NCI-H1417 treated with DMSO at 0.1 percent for 48 hours (cell line): Measurements from ENCODE around the gene UPK3A.

Experiments used
- DNase-seq: peaks from one replicate; lab custom pipeline; 2025; lab: John Stamatoyannopoulos, UW

The UPK3A gene

DNA sequence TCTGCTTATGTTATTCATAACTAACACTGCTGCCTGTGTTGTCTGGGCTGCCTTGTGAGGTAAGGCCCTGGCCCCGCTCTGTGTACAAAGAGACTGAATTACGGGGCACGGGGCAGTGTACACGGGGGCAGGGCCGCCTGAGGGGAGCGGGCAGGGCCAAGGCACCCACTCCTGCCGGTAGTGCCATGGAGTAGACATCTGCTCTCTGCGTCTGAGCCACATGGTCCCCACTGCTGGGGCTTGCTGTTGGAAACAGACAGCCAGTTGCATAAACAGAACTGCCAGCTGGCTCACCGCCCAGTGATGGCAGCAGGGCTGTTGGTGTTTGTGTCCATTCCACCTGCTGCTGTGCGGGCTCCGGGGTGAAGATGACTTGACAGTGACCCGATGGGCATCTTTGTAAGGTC, 44.8 kb downstream of the UPK3A start:
- no peak for DNase-seq

DNA sequence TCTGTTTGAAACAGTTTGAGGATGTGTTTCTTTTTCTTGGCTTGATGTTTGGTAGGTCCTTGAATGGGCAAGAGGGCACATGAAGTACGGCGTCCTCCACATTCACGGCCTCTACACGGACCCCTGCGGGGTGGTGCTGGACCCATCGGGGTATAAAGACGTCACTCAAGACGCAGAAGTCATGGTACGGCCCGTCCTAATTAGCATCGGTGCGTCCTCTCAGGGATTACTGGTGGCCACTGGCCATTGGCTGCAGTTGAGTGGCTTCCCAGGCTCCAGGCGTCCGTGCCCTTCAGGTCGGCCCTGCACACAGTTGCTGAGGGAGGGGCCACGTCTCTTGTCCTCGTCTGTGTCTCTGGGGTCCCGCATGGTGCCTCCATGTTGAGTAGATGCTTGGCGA, 45.8 kb downstream of the UPK3A start:
- no peak for DNase-seq

GRCh38 chr22:45331486-45331885, 46.7 kb downstream of the UPK3A start:
- no peak for DNase-seq

DNA sequence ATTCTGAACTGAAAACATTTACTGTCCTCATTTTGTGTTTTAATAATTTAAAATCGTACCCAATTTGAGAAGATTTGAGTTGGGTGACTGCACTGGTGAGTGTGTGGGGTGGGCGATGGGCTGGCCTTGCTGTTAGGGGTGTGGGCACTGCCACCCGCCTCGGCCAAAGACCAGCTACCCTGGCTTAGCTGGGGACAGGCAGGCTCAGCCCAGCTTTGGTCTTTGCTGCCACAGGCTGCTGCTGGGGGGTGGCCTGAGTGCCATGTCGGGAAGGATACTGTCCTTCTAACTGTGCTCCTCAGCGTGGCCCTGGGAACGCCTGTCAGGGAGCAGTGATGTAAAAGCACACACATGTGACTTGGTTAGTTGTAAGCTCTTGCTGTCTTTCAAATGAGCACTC, 47.3 kb downstream of the UPK3A start:
- DNase-seq, result no peak

GRCh38 chr22:45334068-45334467, 49.3 kb downstream of the UPK3A start:
- DNase-seq, result no peak

- no peak for DNase-seq
Measured at GRCh38 chr22:45334528-45334927, 49.8 kb downstream of the UPK3A start.

GRCh38 chr22:45335021-45335818, 50.5 kb downstream of the UPK3A start:
- DNase-seq, result no peak

DNA sequence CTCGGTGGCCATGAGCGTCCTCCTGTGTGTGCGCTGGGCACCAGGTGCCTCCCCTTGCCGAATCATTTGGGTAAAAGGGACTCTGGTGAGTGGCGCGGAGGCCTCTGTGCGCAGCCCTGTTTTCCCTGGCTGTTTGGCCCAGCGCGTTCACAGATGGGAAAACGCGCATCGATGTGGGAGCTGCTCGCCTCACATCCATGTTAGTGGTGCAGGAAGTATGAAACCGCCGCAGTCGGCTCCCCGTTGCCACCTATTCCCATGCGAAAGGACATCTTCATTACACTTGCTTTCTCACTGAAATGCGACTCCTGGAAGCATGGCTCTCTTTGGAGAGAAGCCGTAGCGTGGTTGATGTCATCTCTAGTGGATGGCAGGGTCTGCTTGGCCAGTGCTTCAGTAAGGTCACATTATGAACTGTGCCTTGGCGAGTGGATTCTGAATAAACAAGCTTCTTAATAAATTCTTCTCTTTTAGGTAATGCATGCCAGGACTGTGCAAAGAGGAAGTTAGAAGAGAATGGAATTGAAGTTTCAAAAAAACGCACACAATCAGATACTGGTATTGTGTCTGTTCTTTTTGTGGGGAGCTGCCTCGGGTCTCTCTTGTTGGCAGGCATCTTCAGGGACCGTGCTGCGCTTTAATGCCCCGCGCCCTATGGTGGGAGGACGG, 51.2 kb downstream of the UPK3A start:
- DNase-seq, result no peak

DNA sequence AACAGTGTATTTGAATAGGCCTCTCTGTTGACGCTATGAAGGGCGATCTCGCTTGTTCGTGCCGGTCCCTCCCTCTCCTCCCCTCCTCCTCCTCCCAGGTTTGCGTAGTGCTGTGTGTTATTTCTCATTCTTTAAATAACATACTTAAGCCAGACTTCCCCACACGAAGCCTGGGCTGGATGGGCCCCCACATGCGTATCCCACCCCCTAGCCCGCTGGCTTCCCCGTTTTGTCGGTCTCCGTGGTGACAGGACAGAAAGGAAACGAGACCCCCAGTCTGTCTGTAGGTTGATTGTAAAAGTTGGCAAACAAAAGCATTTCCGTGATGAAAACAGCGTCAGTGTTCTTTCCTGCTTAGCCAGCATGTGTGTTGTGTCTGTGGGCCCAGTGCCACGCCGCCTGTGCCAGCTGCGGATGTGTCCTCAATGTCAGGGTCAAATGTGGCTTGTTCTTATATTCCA, 52.3 kb downstream of the UPK3A start:
- no peak for DNase-seq

DNA sequence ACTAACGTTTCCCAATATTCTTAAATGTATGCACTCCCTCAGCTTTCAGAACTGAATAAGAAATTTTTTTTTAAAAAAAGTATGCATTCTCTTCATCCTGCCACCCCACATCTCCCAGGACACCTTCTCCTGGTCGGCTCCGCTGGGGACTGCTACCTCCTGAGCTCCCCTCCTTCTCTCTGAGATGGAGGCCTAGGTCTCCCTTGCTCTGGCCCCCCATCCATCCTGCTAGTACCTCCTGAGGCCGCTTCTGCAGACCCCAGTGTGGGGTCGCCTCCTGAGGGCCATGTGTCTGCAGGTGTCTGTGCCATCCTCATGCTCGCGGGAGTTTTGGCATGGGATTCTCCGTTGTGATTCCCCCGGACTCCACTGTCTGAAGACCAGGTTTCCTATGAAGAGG, 52.8 kb downstream of the UPK3A start:
- DNase-seq, result no peak

DNA sequence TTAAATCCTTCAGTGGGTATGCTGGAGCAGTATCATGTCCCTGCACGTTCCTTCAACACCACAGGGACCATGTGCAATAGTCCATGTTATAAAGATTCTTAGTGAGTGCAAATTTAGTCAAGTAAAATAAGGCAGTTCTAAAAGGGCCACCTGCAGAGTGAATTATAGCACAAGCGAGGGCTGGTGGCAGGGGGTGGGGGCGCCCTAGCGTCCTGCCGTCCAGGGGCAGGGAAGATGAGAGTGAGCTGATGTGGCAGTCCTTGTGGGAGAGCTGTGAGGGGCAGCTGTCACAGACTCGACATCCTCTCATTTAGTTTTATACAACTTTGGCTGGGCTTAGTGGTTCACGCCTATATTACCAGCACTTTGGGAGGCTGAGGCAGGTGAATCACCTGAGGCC, 54.0 kb downstream of the UPK3A start:
- DNase-seq, result no peak

- no peak for DNase-seq
Measured at GRCh38 chr22:45340323-45340722, 55.6 kb downstream of the UPK3A start.

GRCh38 chr22:45341498-45341897, 56.7 kb downstream of the UPK3A start:
- no peak for DNase-seq

DNA sequence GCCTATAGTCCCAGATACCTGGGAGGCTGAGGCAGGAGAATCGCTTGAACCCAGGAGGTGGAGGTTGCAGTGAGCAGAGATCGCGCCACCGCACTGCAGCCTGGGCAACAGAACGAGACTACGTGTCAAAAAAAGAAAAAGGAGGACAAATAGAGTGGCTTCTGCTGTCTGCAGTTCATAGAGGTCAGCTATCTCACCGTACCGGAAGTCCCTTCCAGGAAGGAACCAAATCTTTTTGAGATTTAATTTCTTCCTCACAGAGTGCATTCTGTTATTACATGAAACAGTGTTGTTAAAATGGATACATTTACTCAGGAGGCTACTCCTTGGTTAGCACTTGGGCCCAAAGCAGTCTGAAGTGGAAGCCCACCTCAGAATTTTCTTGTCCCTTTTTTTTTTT, 58.4 kb downstream of the UPK3A start:
- DNase-seq, result no peak

GRCh38 chr22:45344334-45344733, 59.6 kb downstream of the UPK3A start:
- DNase-seq, result no peak
